HUES48 (cell line): ENCODE measurements around the gene CNTN5.

ENCODE experiments used
- H3K27ac ChIP-seq: one replicate; pipeline ENCODE4 v1.7.0; 2013; ENCODE audit warnings: low read depth, low read length, inconsistent platforms
- H3K27me3 ChIP-seq: 2 replicates; pipeline ENCODE4 v1.6.1; 2013; ENCODE audit warnings: mild to moderate bottlenecking, low read length; ENCODE audit not compliant: control insufficient read depth, insufficient read depth
- H3K36me3 ChIP-seq: 2 replicates; pipeline ENCODE4 v1.6.1; 2013; ENCODE audit warnings: low read length; ENCODE audit not compliant: control insufficient read depth, insufficient read depth
- H3K4me1 ChIP-seq: 2 replicates; pipeline ENCODE4 v1.6.1; 2013; ENCODE audit warnings: mild to moderate bottlenecking, low read length; ENCODE audit not compliant: control insufficient read depth, insufficient read depth
- H3K4me3 ChIP-seq: 2 replicates; pipeline ENCODE4 v1.5.1; 2013; ENCODE audit warnings: mild to moderate bottlenecking, low read depth, low read length
- H3K9ac ChIP-seq: 2 replicates; pipeline ENCODE4 v1.6.1; 2013; ENCODE audit warnings: mild to moderate bottlenecking, low read depth, low read length, moderate library complexity
- H3K9me3 ChIP-seq: 2 replicates; pipeline ENCODE4 v1.6.1; 2013; ENCODE audit warnings: low read length; ENCODE audit not compliant: control insufficient read depth, insufficient read depth

The CNTN5 gene

GRCh38 chr11:99716302-99716701 is 695.6 kb downstream of the CNTN5 start:
- H3K36me3 ChIP-seq = no peaks in the 10 kb centered on the region
- H3K27me3 ChIP-seq = no peaks in the 10 kb centered on the region
- no peaks in the 10 kb centered on the region for H3K9me3 ChIP-seq
- no peak overlapping the region for H3K4me3 ChIP-seq
- no peak overlapping the region for H3K27ac ChIP-seq
- H3K9ac ChIP-seq = no peak overlapping the region
- no peaks in the 10 kb centered on the region for H3K4me1 ChIP-seq

GRCh38 chr11:99718291-99718690 is 697.5 kb downstream of the CNTN5 start:
- no peaks in the 10 kb centered on the region for H3K4me1 ChIP-seq
- no peaks in the 10 kb centered on the region for H3K36me3 ChIP-seq
- no peaks in the 10 kb centered on the region for H3K9me3 ChIP-seq
- H3K27ac ChIP-seq = no peak overlapping the region
- H3K4me3 ChIP-seq = no peak overlapping the region
- no peaks in the 10 kb centered on the region for H3K27me3 ChIP-seq
- no peak overlapping the region for H3K9ac ChIP-seq

GRCh38 chr11:99739464-99740089 is 718.8 kb downstream of the CNTN5 start:
- Histone ChIP-seq H3K4me1 (no peaks in the 10 kb centered on the region), H3K27me3 (no peaks in the 10 kb centered on the region), H3K4me3 (no peak overlapping the region), H3K9ac (no peak overlapping the region), H3K27ac (no peak overlapping the region), H3K9me3 (no peaks in the 10 kb centered on the region), H3K36me3 (no peaks in the 10 kb centered on the region)

- H3K27ac ChIP-seq = no peak overlapping the region
- H3K9ac ChIP-seq = no peak overlapping the region
- H3K4me1 ChIP-seq = no peaks in the 10 kb centered on the region
- no peaks in the 10 kb centered on the region for H3K36me3 ChIP-seq
- no peak overlapping the region for H3K4me3 ChIP-seq
- no peaks in the 10 kb centered on the region for H3K27me3 ChIP-seq
- no peaks in the 10 kb centered on the region for H3K9me3 ChIP-seq
Measured at GRCh38 chr11:99742501-99742900, 721.8 kb downstream of the CNTN5 start.

GRCh38 chr11:99759787-99760186 is 739.0 kb downstream of the CNTN5 start:
- Histone ChIP-seq H3K4me1 (no peaks in the 10 kb centered on the region), H3K27me3 (no peaks in the 10 kb centered on the region), H3K9ac (no peak overlapping the region), H3K4me3 (no peak overlapping the region), H3K36me3 (no peaks in the 10 kb centered on the region), H3K9me3 (no peaks in the 10 kb centered on the region), H3K27ac (no peak overlapping the region)

GRCh38 chr11:99766811-99767210 is 746.1 kb downstream of the CNTN5 start:
- Histone ChIP-seq H3K36me3 (no peaks in the 10 kb centered on the region), H3K4me1 (no peaks in the 10 kb centered on the region), H3K4me3 (no peak overlapping the region), H3K9ac (no peak overlapping the region), H3K27me3 (no peaks in the 10 kb centered on the region), H3K27ac (no peak overlapping the region), H3K9me3 (no peaks in the 10 kb centered on the region)

GRCh38 chr11:99773646-99774045 is 752.9 kb downstream of the CNTN5 start:
- Histone ChIP-seq H3K27me3 (no peaks in the 10 kb centered on the region), H3K9ac (no peak overlapping the region), H3K4me1 (no peaks in the 10 kb centered on the region), H3K9me3 (no peaks in the 10 kb centered on the region), H3K4me3 (no peak overlapping the region), H3K27ac (no peak overlapping the region), H3K36me3 (no peaks in the 10 kb centered on the region)

- no peaks in the 10 kb centered on the region for H3K9me3 ChIP-seq
- H3K27me3 ChIP-seq = no peaks in the 10 kb centered on the region
- H3K36me3 ChIP-seq = no peaks in the 10 kb centered on the region
- H3K4me1 ChIP-seq = no peaks in the 10 kb centered on the region
- H3K9ac ChIP-seq = no peak overlapping the region
- H3K27ac ChIP-seq = no peak overlapping the region
- H3K4me3 ChIP-seq = no peak overlapping the region
Measured at GRCh38 chr11:99781074-99781473, 760.3 kb downstream of the CNTN5 start.

GRCh38 chr11:99791354-99791753 is 770.6 kb downstream of the CNTN5 start:
- H3K4me3 ChIP-seq = no peak overlapping the region
- no peak overlapping the region for H3K9ac ChIP-seq
- H3K4me1 ChIP-seq = no peaks in the 10 kb centered on the region
- no peak overlapping the region for H3K27ac ChIP-seq
- no peaks in the 10 kb centered on the region for H3K27me3 ChIP-seq
- H3K36me3 ChIP-seq = no peaks in the 10 kb centered on the region
- H3K9me3 ChIP-seq = no peaks in the 10 kb centered on the region

- Histone ChIP-seq H3K36me3 (no peaks in the 10 kb centered on the region), H3K9me3 (no peaks in the 10 kb centered on the region), H3K27me3 (no peaks in the 10 kb centered on the region), H3K27ac (no peak overlapping the region), H3K4me3 (no peak overlapping the region), H3K4me1 (no peaks in the 10 kb centered on the region), H3K9ac (no peak overlapping the region)
Measured at GRCh38 chr11:99795999-99796398, 775.2 kb downstream of the CNTN5 start.

GRCh38 chr11:99803501-99803900 is 782.8 kb downstream of the CNTN5 start:
- no peaks in the 10 kb centered on the region for H3K27me3 ChIP-seq
- H3K27ac ChIP-seq = no peak overlapping the region
- no peak overlapping the region for H3K4me3 ChIP-seq
- H3K9me3 ChIP-seq = no peaks in the 10 kb centered on the region
- H3K4me1 ChIP-seq = no peaks in the 10 kb centered on the region
- H3K36me3 ChIP-seq = no peaks in the 10 kb centered on the region
- H3K9ac ChIP-seq = no peak overlapping the region

- Histone ChIP-seq H3K27ac (no peak overlapping the region), H3K36me3 (no peaks in the 10 kb centered on the region), H3K9ac (no peak overlapping the region), H3K4me1 (peaks cover 3% of the 10 kb centered on the region; the same call in 1 of the 2 replicates), H3K27me3 (no peaks in the 10 kb centered on the region), H3K9me3 (no peaks in the 10 kb centered on the region), H3K4me3 (no peak overlapping the region)
Measured at GRCh38 chr11:99812516-99812915, 791.8 kb downstream of the CNTN5 start.
